Spinal cord (tissue), 10 donors: ENCODE results near the gene PSMD6. TPM values are rescaled to one million over a fixed set of nuclear protein-coding genes. Genes with fewer than 3 reads are reported as not detected.

ENCODE experiments used
- DNase-seq, 6 donors: peaks; one replicate each; pipeline versions ENCODE4 v3.0.0 to v3.0.0-alpha.2; 2013 to 2015; ENCODE audit warnings: low spot score in 6 of 6, low read depth in 4 of 6
- H3K27ac ChIP-seq: one replicate; pipeline ENCODE4 v1.5.1; 2013; ENCODE audit warnings: low read depth, low read length, control low read depth
- H3K27me3 ChIP-seq: one replicate; pipeline ENCODE4 v1.6.1; 2013; ENCODE audit warnings: low read length; ENCODE audit not compliant: control insufficient read depth, insufficient read depth
- H3K36me3 ChIP-seq: one replicate; pipeline ENCODE4 v1.6.1; 2013; ENCODE audit warnings: low read length; ENCODE audit not compliant: control insufficient read depth, insufficient read depth
- H3K4me1 ChIP-seq: one replicate; pipeline ENCODE4 v1.6.1; 2013; ENCODE audit warnings: low read length; ENCODE audit not compliant: control insufficient read depth, insufficient read depth
- H3K4me3 ChIP-seq: one replicate; pipeline ENCODE4 v1.5.1; 2013; ENCODE audit warnings: low read depth, low read length, control low read depth
- H3K9me3 ChIP-seq: one replicate; pipeline ENCODE4 v1.6.1; 2013; ENCODE audit warnings: low read length; ENCODE audit not compliant: control insufficient read depth, insufficient read depth
- WGBS: methylation state at CpG from one replicate; pipeline ENCODE4 v1.1.5; 2013; ENCODE audit warnings: missing lambda C conversion rate; ENCODE audit not compliant: insufficient coverage; 5-methylcytosine and 5-hydroxymethylcytosine counted together
- polyA plus RNA-seq, 2 donors: library from polyadenylated mRNA; unstranded; fragments of 120-200 nt; gene quantifications; one replicate each; pipeline ENCODE4 v1.2.1, GENCODE V29; 2013; ENCODE audit not compliant: insufficient read length in 2 of 2
- total RNA-seq, 2 donors: library from RNA; depleted of rRNA in 1 of 2; stranded (reverse); fragments of 120-200 nt in 1 of 2; fragments of >200 nt in 1 of 2; gene quantifications; one replicate each; pipeline versions ENCODE4 v1.2.3 to v1.2.4, GENCODE V29; 2013 to 2014
- donor health status: healthy.

The PSMD6 gene
- total and polyA plus RNA-seq, 4 donors, result 71.0 to 101 (median 87.7) TPM

- no CpG with 5 or more reads among the region's 4 CpGs for WGBS
- H3K4me1 ChIP-seq, result peaks cover 13% of the 10 kb centered on the region
- peak overlapping the region; percentile 34 for H3K27ac ChIP-seq
- no peak for DNase-seq
- H3K27me3 ChIP-seq, result no peaks in the 10 kb centered on the region
- H3K9me3 ChIP-seq, result no peaks in the 10 kb centered on the region
- peaks cover 8% of the 10 kb centered on the region for H3K36me3 ChIP-seq
- no peak overlapping the region for H3K4me3 ChIP-seq
Observed at GRCh38 chr3:63976161-63976871, 47.0 kb downstream of the PSMD6 start.

- Histone ChIP-seq H3K36me3 (peaks cover 4% of the 10 kb centered on the region), H3K9me3 (no peaks in the 10 kb centered on the region), H3K27me3 (no peaks in the 10 kb centered on the region), H3K4me1 (peaks cover 13% of the 10 kb centered on the region), H3K4me3 (no peak overlapping the region), H3K27ac (peak overlapping the region; percentile 34)
- DNase-seq, result peak in 2 of 6 donors; percentile 65 to 79
- WGBS, result 50% methylated on average over 2 of the region's 3 CpGs
Observed at GRCh38 chr3:63975723-63976122, 47.6 kb downstream of the PSMD6 start.

- Histone ChIP-seq H3K4me3 (no peak overlapping the region), H3K36me3 (peaks cover 3% of the 10 kb centered on the region), H3K4me1 (peaks cover 13% of the 10 kb centered on the region), H3K27me3 (no peaks in the 10 kb centered on the region), H3K27ac (no peak overlapping the region), H3K9me3 (no peaks in the 10 kb centered on the region)
- no peak for DNase-seq
- WGBS, result 100% methylated on average over 1 of the region's 1 CpG
Observed at GRCh38 chr3:63974451-63974850, 48.8 kb downstream of the PSMD6 start.

GRCh38 chr3:63973406-63973805, 49.9 kb downstream of the PSMD6 start:
- peaks cover 13% of the 10 kb centered on the region for H3K4me1 ChIP-seq
- H3K27ac ChIP-seq, result no peak overlapping the region
- WGBS, result 92% methylated on average over 8 of the region's 8 CpGs

GRCh38 chr3:63972987-63973386, 50.3 kb downstream of the PSMD6 start:
- DNase-seq, result no peak

More at GRCh38 chr3:63973406-63973805, 49.9 kb downstream of the PSMD6 start:
- no peaks in the 10 kb centered on the region for H3K27me3 ChIP-seq
- no peaks in the 10 kb centered on the region for H3K9me3 ChIP-seq
- no peak for DNase-seq
- peaks cover 3% of the 10 kb centered on the region for H3K36me3 ChIP-seq
- H3K4me3 ChIP-seq, result no peak overlapping the region

GRCh38 chr3:63972196-63972595, 51.1 kb downstream of the PSMD6 start:
- H3K4me1 ChIP-seq, result peaks cover 20% of the 10 kb centered on the region
- H3K4me3 ChIP-seq, result no peak overlapping the region
- no peak for DNase-seq
- WGBS, result no CpG with 5 or more reads among the region's 2 CpGs
- no peaks in the 10 kb centered on the region for H3K27me3 ChIP-seq
- no peaks in the 10 kb centered on the region for H3K9me3 ChIP-seq
- peaks cover 3% of the 10 kb centered on the region for H3K36me3 ChIP-seq
- H3K27ac ChIP-seq, result peak overlapping the region; percentile 35

More at GRCh38 chr3:63972987-63973386, 50.3 kb downstream of the PSMD6 start:
- no peak overlapping the region for H3K4me3 ChIP-seq
- peaks cover 3% of the 10 kb centered on the region for H3K36me3 ChIP-seq
- 31% methylated on average over 4 of the region's 4 CpGs for WGBS
- H3K27ac ChIP-seq, result no peak overlapping the region
- no peaks in the 10 kb centered on the region for H3K27me3 ChIP-seq
- H3K4me1 ChIP-seq, result peaks cover 16% of the 10 kb centered on the region
- no peaks in the 10 kb centered on the region for H3K9me3 ChIP-seq

GRCh38 chr3:63970631-63971475, 52.4 kb downstream of the PSMD6 start:
- Histone ChIP-seq H3K9me3 (no peaks in the 10 kb centered on the region), H3K27me3 (no peaks in the 10 kb centered on the region), H3K36me3 (peaks cover 3% of the 10 kb centered on the region), H3K27ac (peak overlapping the region; percentile 41), H3K4me1 (peaks cover 18% of the 10 kb centered on the region), H3K4me3 (no peak overlapping the region)
- WGBS, result 31% methylated on average over 7 of the region's 11 CpGs
- DNase-seq, result peak in 2 of 6 donors; percentile 65 to 73

GRCh38 chr3:63969876-63970275, 53.4 kb downstream of the PSMD6 start:
- Histone ChIP-seq H3K4me3 (no peak overlapping the region), H3K27me3 (no peaks in the 10 kb centered on the region), H3K36me3 (peaks cover 3% of the 10 kb centered on the region), H3K4me1 (peaks cover 19% of the 10 kb centered on the region), H3K27ac (no peak overlapping the region), H3K9me3 (no peaks in the 10 kb centered on the region)
- 15% methylated on average over 2 of the region's 2 CpGs for WGBS
- no peak for DNase-seq

GRCh38 chr3:63968612-63969350, 54.5 kb downstream of the PSMD6 start:
- Histone ChIP-seq H3K27me3 (no peaks in the 10 kb centered on the region), H3K27ac (peak overlapping the region; percentile 78), H3K36me3 (peaks cover 3% of the 10 kb centered on the region), H3K9me3 (no peaks in the 10 kb centered on the region), H3K4me3 (no peak overlapping the region), H3K4me1 (peaks cover 19% of the 10 kb centered on the region)
- DNase-seq, result no peak
- no CpG with 5 or more reads among the region's 3 CpGs for WGBS
